HepG2 (cell line): ENCODE results near the gene PLCXD1. TPM values are rescaled to one million over a fixed set of nuclear protein-coding genes. Genes with fewer than 3 reads are reported as not detected.
A peak's percentile ranks its signal among the peaks of the same experiment; 100 is the strongest.

Experiments used
- FIP1L1 ChIP-seq: fragments of 200-400 bp; formaldehyde crosslinking; IDR thresholded peaks from 2 replicates; pipeline ENCODE4 v1.6.1; 2018; ENCODE audit warnings: low read depth, mild to moderate bottlenecking, low read length, moderate library complexity, borderline replicate concordance; ENCODE audit not compliant: insufficient read depth
- LCORL ChIP-seq, 2 experiments: fragments of 450-650 bp in 1 of 2; sonication (generic) in 1 of 2; formaldehyde crosslinking in 1 of 2; IDR thresholded peaks; 2 replicates each; pipeline versions ENCODE4 v1.5.0 to v1.6.1; 2017 to 2020; ENCODE audit warnings: antibody characterized with exemption in 1 of 2, missing genetic modification reagents in 1 of 2
- MED8 ChIP-seq: sonication (generic); formaldehyde crosslinking; IDR thresholded peaks from 2 replicates; pipeline ENCODE4 v1.8.1; 2023; ENCODE audit warnings: mild to moderate bottlenecking, missing genetic modification reagents; ENCODE audit not compliant: insufficient replicate concordance
- NFATC3 ChIP-seq: sonication (generic); formaldehyde crosslinking; IDR thresholded peaks from 2 replicates; pipeline ENCODE4 v1.5.1; 2020; ENCODE audit warnings: mild to moderate bottlenecking, missing genetic modification reagents
- PAF1 ChIP-seq: IDR thresholded peaks from 2 replicates; pipeline ENCODE4 v1.6.1; 2016; ENCODE audit warnings: missing genetic modification reagents, missing compliant biosample characterization
- PHF21A ChIP-seq: sonication (generic); formaldehyde crosslinking; IDR thresholded peaks from 2 replicates; pipeline ENCODE4 v1.5.0; 2020; ENCODE audit warnings: mild to moderate bottlenecking, missing genetic modification reagents
- POGK ChIP-seq: sonication (generic); formaldehyde crosslinking; conservative IDR thresholded peaks from 2 replicates; pipeline ENCODE4 v1.8.0; 2022; ENCODE audit warnings: mild to moderate bottlenecking, moderate library complexity, missing genetic modification reagents
- POLR2G ChIP-seq: fragments of 200-400 bp; formaldehyde crosslinking; IDR thresholded peaks from 2 replicates; pipeline ENCODE4 v1.6.1; 2018; ENCODE audit warnings: mild to moderate bottlenecking, low read depth, low read length, moderate library complexity
- REPIN1 ChIP-seq: sonication (generic); formaldehyde crosslinking; IDR thresholded peaks from 2 replicates; pipeline ENCODE4 v1.8.0; 2022; ENCODE audit warnings: missing genetic modification reagents, low read depth, mild to moderate bottlenecking, borderline replicate concordance
- YY1 ChIP-seq: IDR thresholded peaks from 2 replicates; pipeline ENCODE4 v1.6.1; 2011; ENCODE audit warnings: low read length, low read depth, moderate library complexity, mild to moderate bottlenecking; ENCODE audit not compliant: insufficient read depth, insufficient replicate concordance
- ZFP36 ChIP-seq: fragments of 150-350 bp; IDR thresholded peaks from 2 replicates; pipeline ENCODE4 v1.6.1; 2018; ENCODE audit warnings: borderline replicate concordance, low read length, low read depth; ENCODE audit not compliant: partially characterized antibody
- ZFP62 ChIP-seq: sonication (generic); formaldehyde crosslinking; IDR thresholded peaks from 2 replicates; pipeline ENCODE4 v1.4.0; 2020; ENCODE audit warnings: missing genetic modification reagents
- ZNF318 ChIP-seq: sonication (generic); formaldehyde crosslinking; IDR thresholded peaks from 2 replicates; pipeline ENCODE4 v1.4.0; 2020; ENCODE audit warnings: mild to moderate bottlenecking, missing genetic modification reagents
- ZNF350 ChIP-seq: sonication (generic); formaldehyde crosslinking; IDR thresholded peaks from 2 replicates; pipeline ENCODE4 v1.4.0; 2020; ENCODE audit warnings: mild to moderate bottlenecking, low read depth, missing genetic modification reagents, borderline replicate concordance
- ZNF639 ChIP-seq: conservative IDR thresholded peaks from 2 replicates; pipeline ENCODE4 v1.6.1; 2018; ENCODE audit warnings: missing genetic modification reagents
- ZNF746 ChIP-seq: sonication (generic); formaldehyde crosslinking; IDR thresholded peaks from 2 replicates; pipeline ENCODE4 v1.8.0; 2022; ENCODE audit warnings: mild to moderate bottlenecking, missing genetic modification reagents
- ZNF747 ChIP-seq: sonication (generic); formaldehyde crosslinking; IDR thresholded peaks from 2 replicates; pipeline ENCODE4 v1.8.1; 2023; ENCODE audit warnings: missing genetic modification reagents, mild to moderate bottlenecking, borderline replicate concordance
- polyA plus RNA-seq, 8 experiments: library from polyadenylated mRNA; depleted of rRNA in 3 of 8; stranded (reverse) in 7 of 8; unstranded in 1 of 8; fragments of >200 nt; fragmentation: Illumina TruSeq in 4 of 8; extraction: Trizol in 4 of 8; gene quantifications; 2 replicates each; pipeline versions ENCODE4 v1.2.1 to v1.2.3, GENCODE V29; 2011 to 2016; ENCODE audit warnings: low read depth in 4 of 8, missing spikeins in 1 of 8, mixed read lengths in 1 of 8; ENCODE audit not compliant: insufficient read depth in 1 of 8
- total RNA-seq, 5 experiments: library from RNA; depleted of rRNA; stranded (reverse); fragments of >200 nt; fragmentation: Illumina TruSeq; extraction: Trizol; gene quantifications; 2 replicates each; pipeline ENCODE4 v1.2.3, GENCODE V29; 2016; ENCODE audit warnings: low read depth in 1 of 5

PLCXD1 gene
- total and polyA plus RNA-seq, 2 of the 13 experiments (the other 11 are each of a cell fraction or from before 2014, with no cell fraction given): 87.7 to 153 TPM

GRCh38 chrX:262381-262909 lies 18.7 kb upstream of the PLCXD1 start (continued):
- TF ChIP-seq FIP1L1: 0 out of 2 replicates have a peak, but pooled peaks have one; percentile 43
- 0 out of 2 replicates have a peak, but pooled peaks have one; percentile 33 for TF ChIP-seq POGK (CRISPR knock-in tag)
- TF ChIP-seq ZNF350 (CRISPR knock-in tag): peak; percentile 61; the same call in 1 of the 2 replicates
- TF ChIP-seq ZNF639: no peak
- TF ChIP-seq ZNF746 (CRISPR knock-in tag): peak; percentile 71
- no peak for TF ChIP-seq ZFP36
- no peak for TF ChIP-seq NFATC3
- TF ChIP-seq YY1: peak; percentile 18
- TF ChIP-seq POLR2G: peak; percentile 63; the same call in 1 of the 2 replicates
- peak; percentile 69 for TF ChIP-seq MED8 (CRISPR knock-in tag)
- TF ChIP-seq PAF1 (CRISPR knock-in tag): no peak
- peak; percentile 68 for TF ChIP-seq ZNF747 (CRISPR knock-in tag)
- no peak for TF ChIP-seq LCORL (IDR thresholded peaks at IDR 0.05)
- TF ChIP-seq LCORL (CRISPR knock-in tag; IDR thresholded peaks at IDR 0.05): peak; percentile 41; the same call in 1 of the 2 replicates
- no peak for TF ChIP-seq ZNF318 (CRISPR knock-in tag)
- no peak for TF ChIP-seq ZFP62
- 0 out of 2 replicates have a peak, but pooled peaks have one; percentile 5 for TF ChIP-seq REPIN1 (CRISPR knock-in tag)
- peak; percentile 38; the same call in 1 of the 2 replicates for TF ChIP-seq PHF21A
